Bone marrow (tissue), 2 donors: Measurements from ENCODE around the gene ACADM.
"Not testable (repeated sequence)": the region's sequence is repeated elsewhere in the genome, so short reads cannot be mapped to it uniquely, and the experiment has no call there.

Experiments used
- DNase-seq, 2 donors: peaks; one replicate each; lab custom pipeline; 2025; lab: John Stamatoyannopoulos, UW

Gene ACADM

DNA sequence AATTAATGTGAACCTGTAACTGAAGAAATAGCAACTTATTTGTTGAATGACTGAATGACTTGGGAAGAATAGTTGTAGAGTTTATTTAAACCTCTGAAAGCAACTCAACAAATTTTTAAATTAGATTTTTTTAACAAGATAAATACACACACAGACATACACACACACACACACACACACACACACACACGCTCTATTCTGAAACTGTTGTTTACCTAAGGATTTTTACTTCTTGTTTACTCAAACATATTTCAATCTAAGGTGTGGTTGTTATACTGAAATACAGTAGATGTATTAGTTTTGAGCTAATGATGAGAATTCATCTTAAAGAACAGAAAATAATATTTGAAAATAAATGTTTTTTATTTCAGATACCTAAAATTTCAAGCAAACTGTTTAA is 11.5 kb downstream of the ACADM start:
- DNase-seq = no peak

DNA sequence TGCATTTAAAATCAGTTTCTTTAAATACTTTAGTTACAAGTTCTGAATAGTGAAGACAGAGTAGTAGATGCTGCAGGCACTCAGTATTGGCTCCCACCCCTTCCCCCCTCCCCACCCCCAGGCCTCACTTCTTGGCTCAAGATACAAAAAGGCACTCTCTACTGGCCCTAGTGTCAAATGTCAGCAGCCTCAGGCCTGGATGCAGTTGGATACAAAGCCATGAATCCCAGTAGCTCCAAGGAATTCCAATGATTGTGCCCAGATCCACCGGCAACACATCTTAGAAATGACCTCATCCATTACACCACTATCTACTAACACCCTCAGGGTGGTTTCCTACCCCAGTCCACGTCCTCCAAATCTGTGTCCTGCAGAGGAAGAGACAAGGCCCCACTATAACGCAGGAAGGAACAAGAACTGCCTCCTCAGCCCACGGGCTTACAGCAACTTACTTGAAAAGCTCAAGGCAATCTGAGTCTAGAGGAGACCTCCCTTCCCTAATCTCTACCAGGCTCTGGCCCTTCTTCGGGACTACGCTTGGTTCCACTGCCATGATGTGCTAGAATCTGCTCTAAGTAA is 17.6 kb downstream of the ACADM start:
- no peak for DNase-seq

DNA sequence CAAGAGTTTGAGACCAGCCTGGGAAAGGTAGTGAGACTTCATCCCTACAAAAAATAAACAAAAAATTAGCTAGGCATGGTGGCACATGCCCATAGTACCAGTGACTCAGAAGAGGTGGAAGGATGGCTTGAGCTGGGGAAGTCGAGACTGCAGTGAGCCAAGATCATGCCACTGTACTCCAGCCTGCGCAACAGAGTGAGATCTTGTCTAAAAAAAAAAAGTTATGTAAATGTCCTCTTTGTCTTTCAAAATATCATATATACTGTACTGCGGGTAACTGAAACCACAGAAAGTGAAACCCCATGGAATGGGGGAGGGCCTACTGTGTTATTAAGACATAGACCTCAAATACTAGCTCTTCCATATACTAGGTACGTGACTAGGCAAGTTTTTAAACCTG is 20.8 kb downstream of the ACADM start:
- DNase-seq = no peak

- not testable (repeated sequence) for DNase-seq
Observed at GRCh38 chr1:75757210-75757609, 32.7 kb downstream of the ACADM start.

DNA sequence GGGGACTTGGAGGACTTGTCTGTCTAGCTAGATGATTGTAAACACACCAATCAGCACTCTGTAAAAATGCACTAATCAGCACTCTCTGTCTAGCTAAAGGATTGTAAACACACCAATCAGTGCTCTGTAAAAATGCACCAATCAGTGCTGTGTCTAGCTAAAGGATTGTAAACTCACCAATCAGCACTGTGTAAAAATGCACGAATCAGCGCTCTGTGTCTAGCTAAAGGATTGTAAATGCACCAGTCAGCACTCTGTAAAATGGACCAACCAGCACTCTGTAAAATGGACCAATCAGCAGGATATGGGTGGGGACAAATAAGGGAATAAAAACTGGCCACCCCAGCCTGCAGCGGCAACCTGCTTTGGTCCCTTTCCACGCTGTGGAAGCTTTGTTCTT is 34.0 kb downstream of the ACADM start:
- not testable (repeated sequence) for DNase-seq

DNA sequence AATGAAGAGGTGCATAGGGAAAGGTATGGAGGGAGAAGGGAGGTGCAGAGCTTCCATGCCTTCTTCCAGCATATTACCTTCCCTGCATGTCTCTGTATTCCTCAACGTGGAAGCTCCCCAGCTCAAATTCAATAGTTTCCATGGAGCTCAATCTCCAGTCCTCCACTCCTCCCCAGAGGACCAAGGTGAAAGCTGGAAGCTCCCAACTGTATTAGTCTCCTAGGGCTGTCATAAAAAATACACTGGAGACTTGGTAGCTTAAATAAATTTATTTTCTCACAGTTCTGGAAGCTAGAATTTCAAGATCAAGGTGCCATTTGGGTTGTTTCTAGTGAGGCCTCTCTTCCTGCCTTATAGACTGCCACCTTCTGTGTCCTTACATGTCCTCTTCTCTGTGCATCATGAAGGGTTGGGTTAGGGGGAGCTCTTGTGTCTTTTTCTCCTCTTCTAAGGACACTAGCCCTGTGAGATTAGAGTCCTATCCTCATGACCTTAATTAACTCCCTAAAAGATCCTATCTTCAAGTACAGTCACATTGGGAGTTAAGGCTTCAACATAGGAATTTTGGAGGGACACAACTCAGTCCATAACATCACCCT is 39.6 kb downstream of the ACADM start:
- no peak for DNase-seq

DNA sequence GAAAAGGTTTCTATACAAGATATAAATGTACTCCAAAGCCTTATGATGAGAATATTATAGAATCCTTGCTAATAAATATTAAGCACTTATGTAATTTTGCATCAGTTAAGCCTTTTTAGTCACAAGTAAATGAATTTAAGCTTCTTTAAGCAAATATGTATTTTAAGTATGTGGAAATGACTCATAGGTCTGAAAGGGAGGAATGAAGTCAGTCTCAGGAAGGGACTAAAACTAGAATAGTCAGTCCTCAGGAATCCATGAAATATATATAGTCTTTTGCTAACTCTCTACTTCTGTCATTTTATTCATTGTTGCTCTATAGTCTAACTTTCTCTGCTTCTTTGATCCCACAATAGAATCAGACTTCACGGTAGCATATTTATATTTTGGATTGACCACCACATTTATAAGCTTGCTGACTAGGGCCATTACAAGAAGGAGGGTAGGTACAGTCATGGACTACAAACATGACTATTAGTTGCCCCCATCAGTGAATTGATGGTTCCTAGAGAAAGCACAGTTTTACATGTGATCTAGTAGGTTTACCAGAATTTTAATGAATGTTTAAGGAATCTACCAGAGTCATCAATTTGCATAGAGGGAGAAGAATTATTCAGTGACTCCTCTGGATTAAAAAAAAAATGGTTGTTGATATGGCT is 41.3 kb downstream of the ACADM start:
- DNase-seq = no peak

DNA sequence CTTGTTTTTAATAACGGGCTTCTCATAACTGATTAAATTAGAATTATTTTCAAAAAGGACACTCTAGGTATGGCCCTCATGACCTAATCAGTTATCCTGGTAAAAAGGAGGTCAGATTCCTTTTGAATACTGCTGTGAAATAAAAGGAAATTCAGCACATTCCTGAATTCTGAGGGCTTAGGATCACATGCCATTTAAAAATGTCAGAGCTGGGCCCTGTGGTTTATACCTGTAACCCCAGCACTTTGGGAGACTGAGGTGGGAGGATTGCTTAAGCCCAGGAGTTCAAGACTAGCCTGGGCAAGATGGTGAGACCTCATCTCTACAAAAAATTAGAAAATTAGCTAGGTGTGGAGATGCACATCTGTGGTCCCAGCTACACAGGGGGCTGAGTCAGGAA is 43.5 kb downstream of the ACADM start:
- no peak for DNase-seq

- DNase-seq = no peak
Observed at GRCh38 chr1:75770761-75771160, 46.3 kb downstream of the ACADM start.

DNA sequence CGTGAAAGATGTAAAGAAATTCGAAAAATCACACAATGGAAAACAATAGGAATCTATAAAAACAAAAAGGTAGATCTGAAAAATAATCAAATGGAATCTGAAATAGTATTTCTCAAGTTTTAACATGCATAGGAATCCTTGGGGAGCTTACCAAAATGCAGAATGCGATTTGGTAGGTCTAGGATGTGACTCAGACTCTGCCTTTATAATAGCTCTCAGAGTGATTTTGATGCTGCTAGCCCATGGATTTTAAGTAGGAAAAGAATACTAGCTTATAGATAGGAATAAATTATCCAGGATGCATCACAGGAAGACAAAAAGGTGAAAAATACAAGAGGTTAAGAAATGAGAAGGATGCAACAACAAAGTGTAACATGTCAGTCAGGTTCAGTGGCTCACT is 47.5 kb downstream of the ACADM start:
- no peak for DNase-seq

DNA sequence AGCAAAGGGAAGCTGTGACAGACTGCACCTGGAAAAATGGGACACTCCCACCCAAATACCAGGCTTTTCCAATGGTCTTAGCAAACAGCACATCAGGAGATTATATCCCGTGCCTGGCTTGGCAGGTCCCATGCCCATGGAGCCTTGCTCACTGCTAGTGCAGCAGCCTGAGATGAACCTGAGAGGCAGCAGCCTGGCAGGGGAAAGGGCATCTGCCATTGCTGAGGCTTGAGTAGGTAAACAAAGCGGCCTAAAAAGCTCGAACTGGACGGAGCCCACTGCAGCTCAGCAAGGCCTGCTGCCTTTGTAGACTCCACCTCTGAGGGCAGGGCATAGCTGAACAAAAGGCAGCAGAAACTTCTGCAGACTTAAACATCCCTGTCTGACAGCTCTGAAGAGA is 53.3 kb downstream of the ACADM start:
- not testable (repeated sequence) for DNase-seq

GRCh38 chr1:75778694-75779093 is 54.2 kb downstream of the ACADM start:
- not testable (repeated sequence) for DNase-seq

DNA sequence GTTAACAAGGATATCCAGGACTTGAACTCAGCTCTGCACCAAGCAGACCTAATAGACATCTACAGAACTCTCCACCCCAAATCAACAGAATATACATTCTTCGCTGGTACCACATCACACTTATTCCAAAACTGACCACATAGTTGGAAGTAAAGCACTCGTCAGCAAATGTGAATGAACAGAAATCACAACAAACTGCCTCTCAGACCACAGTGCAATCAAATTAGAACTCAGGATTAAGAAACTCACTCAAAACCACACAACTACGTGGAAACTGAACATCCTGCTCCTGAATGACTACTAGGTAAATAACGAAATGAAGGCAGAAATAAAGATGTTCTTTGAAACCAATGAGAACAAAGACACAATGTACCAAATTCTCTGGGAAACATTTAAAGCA is 55.7 kb downstream of the ACADM start:
- DNase-seq = not testable (repeated sequence)

GRCh38 chr1:75783920-75784319 is 59.4 kb downstream of the ACADM start:
- not testable (repeated sequence) for DNase-seq

DNA sequence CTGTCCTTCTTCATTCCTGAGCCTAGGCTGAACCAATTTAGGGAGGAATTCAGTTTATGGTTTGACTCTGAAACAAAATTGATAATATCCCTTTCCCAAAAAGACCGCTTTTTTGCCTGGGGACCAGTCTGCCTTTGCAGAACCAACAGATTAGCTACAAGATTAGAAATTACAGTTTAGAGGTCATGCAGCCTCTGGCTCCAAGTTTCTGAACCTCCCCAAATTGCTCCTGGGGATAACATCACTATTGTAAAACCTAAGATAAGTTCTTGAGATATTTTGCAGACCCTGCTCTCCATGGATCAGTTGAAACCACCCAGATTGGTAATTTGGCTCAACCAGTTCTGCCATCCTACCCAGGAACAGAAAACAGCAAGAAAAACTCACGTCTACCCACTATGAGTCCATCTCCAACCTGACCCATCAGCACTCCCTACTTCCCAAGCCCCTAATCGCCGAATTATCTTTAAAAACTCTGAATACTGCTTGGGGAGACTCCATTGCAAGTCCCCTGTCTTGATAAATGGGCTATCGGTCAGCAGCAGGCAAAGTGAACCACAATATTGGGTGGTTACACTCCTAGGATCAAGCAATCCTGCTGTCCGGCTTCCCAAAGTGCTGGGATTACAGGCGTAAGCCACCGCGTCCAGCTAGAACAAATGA is 60.9 kb downstream of the ACADM start:
- no peak for DNase-seq

GRCh38 chr1:75785983-75786853 is 61.7 kb downstream of the ACADM start, which contains the start of gene RABGGTB:
TSS of gene RABGGTB (plus strand) at chr1:75786256. CDS start at chr1:75786272, 16 bp downstream.
- DNase-seq = peak; percentile 74 to 96

DNA sequence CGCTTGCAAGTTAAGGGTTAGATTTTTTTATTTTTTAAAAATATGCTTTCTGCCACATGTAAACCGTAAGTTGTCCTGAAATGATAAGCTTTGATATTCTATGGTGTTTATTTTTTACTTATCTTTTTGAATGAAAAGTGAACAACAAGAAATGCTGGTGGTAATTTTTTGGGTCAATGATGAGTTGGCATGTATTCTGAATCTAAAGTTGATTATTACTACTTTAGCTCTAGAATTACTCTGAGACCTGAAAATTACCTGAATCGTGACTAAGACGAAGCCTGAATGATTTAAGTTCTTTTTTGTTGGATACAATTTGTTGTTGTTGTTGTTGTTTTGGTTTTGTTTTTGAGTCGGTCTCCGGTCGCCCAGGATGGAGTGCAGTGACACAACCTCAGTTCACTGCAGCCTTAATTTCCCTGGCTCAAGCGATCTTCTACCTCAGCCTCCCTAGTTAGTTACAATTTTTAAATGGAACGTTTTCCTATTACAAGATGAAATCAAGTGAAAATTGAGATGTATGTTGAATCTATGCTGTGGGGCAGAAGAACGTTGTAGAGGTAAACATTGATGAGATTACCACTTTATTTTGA is 62.5 kb downstream of the ACADM start:
- DNase-seq = no peak

GRCh38 chr1:75787524-75787923 is 63.0 kb downstream of the ACADM start:
- DNase-seq = no peak

DNA sequence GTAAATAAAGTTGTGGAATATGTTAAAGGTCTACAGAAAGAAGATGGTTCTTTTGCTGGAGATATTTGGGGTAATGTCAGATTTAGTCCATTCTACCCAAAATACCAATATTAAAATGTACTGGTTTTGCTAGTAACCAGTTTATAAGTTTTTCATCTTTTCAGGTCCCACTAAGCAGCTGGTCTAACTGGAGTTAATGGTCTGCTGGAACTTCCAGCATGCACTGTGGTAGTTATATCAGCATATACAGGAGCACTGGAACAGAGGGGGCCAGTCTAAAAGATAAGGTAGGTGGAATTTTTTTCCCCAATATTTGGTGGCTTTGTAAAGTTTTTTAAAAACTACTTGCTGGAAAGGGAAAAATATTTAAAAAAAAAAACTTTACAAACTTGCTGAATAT is 65.5 kb downstream of the ACADM start:
- DNase-seq = no peak

DNA sequence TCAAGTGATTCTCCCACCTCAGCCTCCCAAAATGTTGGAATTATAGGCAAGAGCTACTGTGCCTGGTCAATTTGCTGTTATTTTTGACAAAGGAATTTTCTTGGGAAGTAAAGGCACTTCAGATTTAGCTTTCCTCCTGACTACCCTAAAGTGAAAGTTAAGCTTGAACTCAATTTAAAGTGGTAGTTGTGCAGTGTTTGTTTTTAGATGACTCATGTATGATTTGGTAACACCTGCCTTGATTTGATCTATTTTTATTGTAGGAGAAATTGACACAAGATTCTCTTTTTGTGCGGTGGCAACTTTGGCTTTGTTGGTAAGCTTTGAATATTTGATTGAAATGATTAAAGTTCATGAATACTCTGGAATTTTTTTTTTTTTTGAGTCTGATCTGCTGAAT is 66.5 kb downstream of the ACADM start:
- DNase-seq = no peak

DNA sequence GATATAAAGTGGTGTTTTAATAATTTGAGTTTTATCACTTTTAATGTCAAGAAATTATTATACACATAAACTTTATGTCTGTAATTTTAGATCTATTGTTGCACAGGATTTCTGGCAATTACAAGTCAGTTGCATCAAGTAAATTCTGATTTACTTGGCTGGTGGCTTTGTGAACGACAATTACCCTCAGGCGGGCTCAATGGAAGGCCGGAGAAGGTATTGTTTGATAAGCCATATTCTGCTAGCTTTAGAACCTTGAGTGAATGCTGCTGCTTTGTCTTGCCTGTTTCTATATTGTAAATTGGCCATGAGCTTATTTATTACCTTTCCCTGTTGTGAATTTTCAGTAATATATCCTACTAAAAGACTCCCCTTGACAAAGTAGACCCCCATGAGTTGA is 67.6 kb downstream of the ACADM start:
- no peak for DNase-seq

- DNase-seq = no peak
Observed at GRCh38 chr1:75794382-75794781, 69.9 kb downstream of the ACADM start.
